NCI-H82 treated with DMSO at 0.1 percent for 48 hours (cell line): Measurements from ENCODE around the gene NDUFB6.
"Not testable (repeated sequence)": the region's sequence is repeated elsewhere in the genome, so short reads cannot be mapped to it uniquely, and the experiment has no call there.

Source experiments
- DNase-seq: peaks from one replicate; lab custom pipeline; 2025; ENCODE audit not compliant: unreplicated experiment; lab: John Stamatoyannopoulos, UW

NDUFB6 gene

GRCh38 chr9:32524892-32525708 is 47.9 kb downstream of the NDUFB6 start:
- no peak for DNase-seq

GRCh38 chr9:32524558-32524891 is 48.4 kb downstream of the NDUFB6 start:
- DNase-seq, result not testable (repeated sequence)

- no peak for DNase-seq
Observed at GRCh38 chr9:32523910-32524309, 49.0 kb downstream of the NDUFB6 start.

GRCh38 chr9:32518276-32518675 is 54.7 kb downstream of the NDUFB6 start:
- no peak for DNase-seq

GRCh38 chr9:32516241-32516640 is 56.7 kb downstream of the NDUFB6 start:
- no peak for DNase-seq

GRCh38 chr9:32508728-32509127 is 64.2 kb downstream of the NDUFB6 start:
- DNase-seq, result no peak

- DNase-seq, result no peak
Observed at GRCh38 chr9:32503008-32503407, 70.0 kb downstream of the NDUFB6 start.
